LNCaP clone FGC (cell line): Measurements from ENCODE around the gene CORO2B.
A peak's percentile ranks its signal among the peaks of the same experiment; 100 is the strongest.

Experiments used
- DNase-seq: peaks from one replicate; pipeline ENCODE4 v3.0.0-alpha.2; 2011; ENCODE audit warnings: low read depth
- H3K4me3 ChIP-seq: 2 replicates; pipeline ENCODE4 v1.5.1; 2011; ENCODE audit warnings: mild to moderate bottlenecking, low read depth, low read length, control low read depth
- TF ChIP-seq, protein P1 (sequence below): IDR thresholded peaks from 2 replicates; pipeline ENCODE4 v1.5.1; 2012; ENCODE audit warnings: mild to moderate bottlenecking; ENCODE audit not compliant: control insufficient read depth, insufficient read depth; ENCODE audit errors: extremely low read depth

Gene CORO2B

DNA sequence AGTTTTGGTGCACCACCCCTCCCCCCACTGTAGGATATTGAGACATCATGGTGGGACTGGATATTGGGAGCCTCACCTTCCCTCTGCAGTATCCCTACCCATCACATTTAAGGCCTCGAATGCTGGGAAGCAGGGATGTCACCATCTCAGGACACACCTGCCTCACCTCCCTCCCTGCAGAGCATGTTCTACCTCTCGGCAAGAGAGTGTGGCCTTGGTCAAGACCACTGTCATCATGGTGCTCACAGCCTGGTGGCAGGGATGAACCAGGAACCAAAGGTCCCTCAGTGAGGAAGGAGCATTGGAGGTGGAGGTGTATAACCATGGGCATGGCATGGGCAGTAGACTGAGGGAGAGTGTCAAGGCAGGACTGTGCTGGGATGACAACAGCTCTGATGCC, 104.8 kb downstream of the CORO2B start:
- no peak for DNase-seq
- TF ChIP-seq, protein P1, sequence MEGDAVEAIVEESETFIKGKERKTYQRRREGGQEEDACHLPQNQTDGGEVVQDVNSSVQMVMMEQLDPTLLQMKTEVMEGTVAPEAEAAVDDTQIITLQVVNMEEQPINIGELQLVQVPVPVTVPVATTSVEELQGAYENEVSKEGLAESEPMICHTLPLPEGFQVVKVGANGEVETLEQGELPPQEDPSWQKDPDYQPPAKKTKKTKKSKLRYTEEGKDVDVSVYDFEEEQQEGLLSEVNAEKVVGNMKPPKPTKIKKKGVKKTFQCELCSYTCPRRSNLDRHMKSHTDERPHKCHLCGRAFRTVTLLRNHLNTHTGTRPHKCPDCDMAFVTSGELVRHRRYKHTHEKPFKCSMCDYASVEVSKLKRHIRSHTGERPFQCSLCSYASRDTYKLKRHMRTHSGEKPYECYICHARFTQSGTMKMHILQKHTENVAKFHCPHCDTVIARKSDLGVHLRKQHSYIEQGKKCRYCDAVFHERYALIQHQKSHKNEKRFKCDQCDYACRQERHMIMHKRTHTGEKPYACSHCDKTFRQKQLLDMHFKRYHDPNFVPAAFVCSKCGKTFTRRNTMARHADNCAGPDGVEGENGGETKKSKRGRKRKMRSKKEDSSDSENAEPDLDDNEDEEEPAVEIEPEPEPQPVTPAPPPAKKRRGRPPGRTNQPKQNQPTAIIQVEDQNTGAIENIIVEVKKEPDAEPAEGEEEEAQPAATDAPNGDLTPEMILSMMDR, result no peak
- no peak overlapping the region for H3K4me3 ChIP-seq

GRCh38 chr15:68684476-68684875, 105.7 kb downstream of the CORO2B start:
- H3K4me3 ChIP-seq, result no peak overlapping the region
- TF ChIP-seq, protein P1, result no peak
- DNase-seq, result no peak

- DNase-seq, result no peak
- no peak overlapping the region for H3K4me3 ChIP-seq
- TF ChIP-seq, protein P1, result no peak
Measured at GRCh38 chr15:68687136-68687735, 108.4 kb downstream of the CORO2B start.

GRCh38 chr15:68691705-68692104, 112.9 kb downstream of the CORO2B start:
- DNase-seq, result peak; percentile 81
- H3K4me3 ChIP-seq, result no peak overlapping the region
- TF ChIP-seq, protein P1, result no peak

DNA sequence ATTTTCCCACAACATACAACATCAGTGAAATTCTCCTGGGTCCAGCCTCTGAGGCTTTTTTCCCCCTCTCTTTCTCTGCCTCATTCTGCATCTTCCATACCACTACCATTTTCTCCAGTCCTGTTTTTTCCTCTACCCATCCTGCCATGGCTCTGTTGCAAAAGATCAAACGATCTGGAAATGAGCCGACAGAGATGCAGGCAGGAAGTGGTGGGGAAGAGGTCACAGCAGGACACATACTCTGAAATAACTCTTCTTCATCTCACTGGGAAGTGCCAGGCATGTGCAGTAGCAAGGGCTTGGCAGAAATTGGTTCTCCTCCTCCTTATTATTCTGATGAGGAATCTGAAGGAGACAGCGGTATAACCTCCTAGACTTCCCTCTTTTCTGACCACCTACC, 114.3 kb downstream of the CORO2B start:
- no peak overlapping the region for H3K4me3 ChIP-seq
- no peak for DNase-seq
- TF ChIP-seq, protein P1, result no peak

- DNase-seq, result no peak
- TF ChIP-seq, protein P1, result no peak
- H3K4me3 ChIP-seq, result no peak overlapping the region
Measured at GRCh38 chr15:68694111-68694510, 115.3 kb downstream of the CORO2B start.

GRCh38 chr15:68695061-68695595, 116.3 kb downstream of the CORO2B start:
- no peak for DNase-seq
- H3K4me3 ChIP-seq, result no peak overlapping the region
- TF ChIP-seq, protein P1, result no peak
